ENCODE results near the gene RNASE11.

RNASE11 gene

DNA sequence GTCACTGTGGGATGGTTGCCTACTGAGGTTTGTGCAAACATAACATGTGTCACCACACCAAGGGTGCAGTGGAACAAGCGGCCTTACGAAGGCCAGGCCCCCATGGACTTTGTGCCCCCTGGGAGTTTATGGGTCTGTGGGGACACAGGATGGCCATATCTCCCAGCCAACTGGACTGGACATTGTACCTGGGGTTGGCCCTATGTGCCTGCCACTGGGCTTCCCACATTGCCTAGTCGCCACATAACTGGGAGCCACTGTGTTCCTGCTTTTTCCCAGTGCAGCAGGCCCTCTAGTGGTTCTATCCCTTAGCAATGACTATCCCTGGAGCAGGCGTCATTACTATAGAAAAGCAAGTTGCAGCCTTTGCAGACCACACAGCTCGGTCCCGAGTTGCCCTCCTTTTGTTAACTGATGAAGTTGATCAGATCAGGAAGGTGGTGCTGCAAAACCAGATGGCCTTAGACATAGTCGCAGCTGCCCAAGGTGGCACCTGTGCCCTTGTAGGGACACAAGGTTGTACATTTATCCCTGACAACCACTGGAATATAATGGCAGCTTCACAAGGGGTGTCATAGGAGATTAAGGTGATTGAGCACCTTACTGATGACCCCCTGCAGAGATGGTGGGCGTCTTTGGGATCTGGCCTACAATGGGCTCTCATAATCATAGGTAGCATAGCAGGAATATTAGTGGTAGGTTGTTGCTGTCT, 18.5 kb upstream of the RNASE11 start:
- Histone ChIP-seq H3K4me2 (ENCODE audit: low read length) (no peak overlapping the region), H3K9me3 (ENCODE audit: control insufficient read depth, low read length) (no peaks in the 10 kb centered on the region), H2AFZ (no peak overlapping the region), H3K27ac (no peak overlapping the region), H3K79me2 (no peaks in the 10 kb centered on the region), H3K9ac (no peak overlapping the region), H3K27me3 (ENCODE audit: control insufficient read depth, insufficient read depth, low read length) (no peaks in the 10 kb centered on the region), H3K4me1 (peaks cover 5% of the 10 kb centered on the region), H3K4me3 (ENCODE audit: low read depth, low read length) (no peak overlapping the region), H3K36me3 (ENCODE audit: control insufficient read depth, insufficient read depth, low read length) (no peaks in the 10 kb centered on the region)
- TF ChIP-seq, protein P1, sequence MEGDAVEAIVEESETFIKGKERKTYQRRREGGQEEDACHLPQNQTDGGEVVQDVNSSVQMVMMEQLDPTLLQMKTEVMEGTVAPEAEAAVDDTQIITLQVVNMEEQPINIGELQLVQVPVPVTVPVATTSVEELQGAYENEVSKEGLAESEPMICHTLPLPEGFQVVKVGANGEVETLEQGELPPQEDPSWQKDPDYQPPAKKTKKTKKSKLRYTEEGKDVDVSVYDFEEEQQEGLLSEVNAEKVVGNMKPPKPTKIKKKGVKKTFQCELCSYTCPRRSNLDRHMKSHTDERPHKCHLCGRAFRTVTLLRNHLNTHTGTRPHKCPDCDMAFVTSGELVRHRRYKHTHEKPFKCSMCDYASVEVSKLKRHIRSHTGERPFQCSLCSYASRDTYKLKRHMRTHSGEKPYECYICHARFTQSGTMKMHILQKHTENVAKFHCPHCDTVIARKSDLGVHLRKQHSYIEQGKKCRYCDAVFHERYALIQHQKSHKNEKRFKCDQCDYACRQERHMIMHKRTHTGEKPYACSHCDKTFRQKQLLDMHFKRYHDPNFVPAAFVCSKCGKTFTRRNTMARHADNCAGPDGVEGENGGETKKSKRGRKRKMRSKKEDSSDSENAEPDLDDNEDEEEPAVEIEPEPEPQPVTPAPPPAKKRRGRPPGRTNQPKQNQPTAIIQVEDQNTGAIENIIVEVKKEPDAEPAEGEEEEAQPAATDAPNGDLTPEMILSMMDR (IDR thresholded peaks at IDR 0.05) = peak; percentile 54

DNA sequence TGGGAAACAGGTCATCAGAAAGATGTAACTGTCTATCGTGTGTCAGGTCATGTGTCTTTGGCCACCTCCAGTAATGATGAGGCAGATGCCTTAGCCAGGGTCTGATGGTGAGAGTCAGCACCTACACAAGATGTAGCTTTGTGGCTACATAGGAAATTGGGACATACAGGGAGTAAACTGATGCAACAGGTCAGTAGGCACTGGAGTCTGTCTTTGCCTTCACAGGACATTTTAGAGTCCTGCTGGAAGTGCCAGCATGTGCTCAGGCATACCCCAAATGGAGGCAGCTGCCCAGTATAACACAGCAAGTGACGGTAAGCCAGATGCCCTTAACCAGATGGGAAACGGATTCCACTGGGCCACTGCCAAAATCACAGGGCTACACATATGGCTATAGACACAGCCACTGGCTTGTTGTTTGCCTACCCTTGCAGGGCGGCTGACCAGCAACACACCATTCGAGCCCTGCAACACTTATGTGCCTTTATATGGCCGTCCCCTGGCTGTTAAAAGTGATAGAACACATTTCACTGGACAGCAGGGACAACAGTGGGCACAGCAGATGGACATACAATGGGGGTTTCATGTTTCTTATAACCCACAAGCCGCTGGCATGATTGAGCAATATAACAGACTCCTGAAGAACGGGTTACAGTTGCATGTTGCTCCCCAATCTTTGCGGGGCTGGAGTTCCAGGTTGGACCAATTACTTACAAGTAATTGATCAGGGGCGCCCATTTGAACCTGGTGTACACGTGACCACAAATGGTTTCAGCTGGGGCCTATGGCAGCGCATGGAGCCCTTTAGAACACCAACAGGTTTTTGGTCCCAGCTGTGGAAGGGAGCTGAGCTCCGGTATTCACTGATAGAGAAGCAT, 16.3 kb upstream of the RNASE11 start:
- H3K9ac ChIP-seq = no peak overlapping the region
- TF ChIP-seq, protein P1 (IDR thresholded peaks at IDR 0.05) = no peak
- H3K27me3 ChIP-seq (ENCODE audit: control insufficient read depth, insufficient read depth, low read length) = no peaks in the 10 kb centered on the region
- no peak overlapping the region for H3K4me2 ChIP-seq (ENCODE audit: low read length)
- no peak overlapping the region for H3K4me3 ChIP-seq (ENCODE audit: low read depth, low read length)
- no peaks in the 10 kb centered on the region for H3K36me3 ChIP-seq (ENCODE audit: control insufficient read depth, insufficient read depth, low read length)
- no peak overlapping the region for H3K27ac ChIP-seq
- no peaks in the 10 kb centered on the region for H3K4me1 ChIP-seq
- H2AFZ ChIP-seq = no peak overlapping the region
- H3K79me2 ChIP-seq = no peaks in the 10 kb centered on the region
- H3K9me3 ChIP-seq (ENCODE audit: control insufficient read depth, low read length) = no peaks in the 10 kb centered on the region

DNA sequence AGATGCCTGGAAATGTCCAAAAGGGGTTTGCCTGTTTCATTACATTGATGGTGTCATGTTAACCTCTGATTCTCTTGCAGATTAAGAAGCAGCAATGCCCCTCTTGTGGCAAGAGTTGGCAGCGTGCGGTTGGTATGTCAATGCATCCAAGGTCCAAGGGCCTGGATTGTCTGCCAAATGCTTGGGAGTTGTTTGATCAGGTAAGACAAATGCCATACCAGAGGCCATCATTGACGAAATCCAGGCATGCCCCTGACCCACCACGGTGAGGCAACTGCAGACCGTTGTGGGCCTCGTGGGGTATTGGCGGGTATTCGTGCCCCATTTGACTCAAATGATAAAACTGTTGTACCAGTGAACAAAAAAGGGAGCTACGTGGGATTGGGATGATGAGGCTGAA, 14.8 kb upstream of the RNASE11 start:
- no peak overlapping the region for H3K4me2 ChIP-seq (ENCODE audit: low read length)
- no peaks in the 10 kb centered on the region for H3K79me2 ChIP-seq
- TF ChIP-seq, protein P1 (IDR thresholded peaks at IDR 0.05) = no peak

DNA sequence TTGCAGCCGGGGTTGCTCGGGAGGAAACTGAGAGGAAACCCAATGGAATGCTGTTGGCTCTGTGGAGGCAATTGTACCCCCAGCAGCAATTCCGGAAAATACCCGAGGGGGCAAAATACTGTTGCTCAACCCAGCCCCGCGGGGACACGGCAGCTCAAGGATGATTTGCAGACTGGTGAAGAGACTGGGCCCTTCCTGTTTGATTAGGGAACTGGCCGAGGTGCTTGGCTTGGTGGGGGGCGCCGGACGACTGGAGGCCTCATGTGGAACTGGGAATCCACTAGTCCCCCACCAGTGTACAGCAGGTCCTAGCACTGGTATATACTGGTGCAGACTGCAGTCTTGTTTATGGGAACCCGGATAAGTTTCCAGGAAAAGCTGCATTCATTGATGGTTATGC, 13.7 kb upstream of the RNASE11 start:
- no peak overlapping the region for H3K27ac ChIP-seq
- H3K4me3 ChIP-seq (ENCODE audit: low read depth, low read length) = no peak overlapping the region
- no peaks in the 10 kb centered on the region for H3K27me3 ChIP-seq (ENCODE audit: control insufficient read depth, insufficient read depth, low read length)
- no peak overlapping the region for H3K9ac ChIP-seq
- no peaks in the 10 kb centered on the region for H3K4me1 ChIP-seq
- no peaks in the 10 kb centered on the region for H3K9me3 ChIP-seq (ENCODE audit: control insufficient read depth, low read length)
- TF ChIP-seq, protein P1 (IDR thresholded peaks at IDR 0.05) = no peak
- no peaks in the 10 kb centered on the region for H3K36me3 ChIP-seq (ENCODE audit: control insufficient read depth, insufficient read depth, low read length)
- H3K4me2 ChIP-seq (ENCODE audit: low read length) = no peak overlapping the region
- H2AFZ ChIP-seq = no peak overlapping the region
- no peaks in the 10 kb centered on the region for H3K79me2 ChIP-seq

More for the DNA sequence above, 14.8 kb upstream of the RNASE11 start:
- Histone ChIP-seq H3K36me3 (ENCODE audit: control insufficient read depth, insufficient read depth, low read length) (no peaks in the 10 kb centered on the region), H3K4me1 (no peaks in the 10 kb centered on the region), H3K27me3 (ENCODE audit: control insufficient read depth, insufficient read depth, low read length) (no peaks in the 10 kb centered on the region), H3K27ac (no peak overlapping the region), H3K9ac (no peak overlapping the region), H2AFZ (no peak overlapping the region), H3K9me3 (ENCODE audit: control insufficient read depth, low read length) (no peaks in the 10 kb centered on the region), H3K4me3 (ENCODE audit: low read depth, low read length) (no peak overlapping the region)
